Parathyroid adenoma (tissue), 2 donors: ENCODE data around the gene CNNM2.
"Not testable (repeated sequence)": the region's sequence is repeated elsewhere in the genome, so short reads cannot be mapped to it uniquely, and the experiment has no call there.

Experiments used
- H2AFZ ChIP-seq: fragments of 300-600 bp; sonication (generic); one replicate; pipeline ENCODE4 v1.7.0; 2017; ENCODE audit warnings: antibody characterized with exemption, mild to moderate bottlenecking
- H3K27ac ChIP-seq: fragments of 300-600 bp; sonication (generic); one replicate; pipeline ENCODE4 v1.7.0; 2017
- H3K27me3 ChIP-seq: fragments of 300-600 bp; sonication (generic); one replicate; pipeline ENCODE4 v1.7.0; 2017; ENCODE audit warnings: low read length; ENCODE audit not compliant: control insufficient read depth, insufficient read depth
- H3K36me3 ChIP-seq: fragments of 300-600 bp; sonication (generic); one replicate; pipeline ENCODE4 v1.7.0; 2017; ENCODE audit warnings: low read length; ENCODE audit not compliant: control insufficient read depth, insufficient read depth
- H3K4me1 ChIP-seq: fragments of 300-600 bp; sonication (generic); one replicate; pipeline ENCODE4 v1.7.0; 2017; ENCODE audit warnings: control low read depth
- H3K4me2 ChIP-seq: fragments of 300-600 bp; sonication (generic); one replicate; pipeline ENCODE4 v1.7.0; 2017; ENCODE audit warnings: low read length
- H3K4me3 ChIP-seq: fragments of 300-600 bp; sonication (generic); one replicate; pipeline ENCODE4 v1.7.0; 2017; ENCODE audit warnings: low read depth, low read length
- H3K79me2 ChIP-seq: fragments of 300-600 bp; sonication (generic); one replicate; pipeline ENCODE4 v1.7.0; 2017; ENCODE audit warnings: control low read depth
- H3K9ac ChIP-seq: fragments of 300-600 bp; sonication (generic); one replicate; pipeline ENCODE4 v1.7.0; 2017; ENCODE audit warnings: mild to moderate bottlenecking
- H3K9me3 ChIP-seq: fragments of 300-600 bp; sonication (generic); one replicate; pipeline ENCODE4 v1.7.0; 2017; ENCODE audit warnings: low read length; ENCODE audit not compliant: control insufficient read depth
- TF ChIP-seq, protein P1 (sequence below): fragments of 300-600 bp; sonication (generic); IDR thresholded peaks from one replicate; pipeline ENCODE4 v1.7.0; 2017; ENCODE audit warnings: antibody characterized with exemption, mild to moderate bottlenecking
- donor health status: primary hyperparathyroidism.

The CNNM2 gene

DNA sequence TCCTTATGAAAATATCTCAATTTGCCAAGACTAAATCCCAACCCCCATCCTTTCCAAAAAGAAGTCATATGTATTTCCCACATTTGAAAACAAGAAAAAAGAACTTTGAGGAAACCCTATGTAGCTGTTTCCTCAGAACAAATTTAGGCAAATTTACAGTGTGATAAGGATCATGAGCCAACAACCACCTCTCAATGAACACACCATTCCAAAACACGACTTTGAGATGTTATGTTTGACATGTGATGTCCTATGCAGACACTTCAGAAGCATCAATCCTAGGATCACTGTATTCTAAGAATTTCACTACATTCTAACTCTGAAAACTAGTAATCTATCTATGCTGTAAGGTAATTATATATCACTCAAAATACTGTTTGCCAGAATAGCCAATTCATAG lies 212.8 kb downstream of the CNNM2 start:
- Histone ChIP-seq H3K4me1 (peaks cover 3% of the 10 kb centered on the region), H3K9ac (no peak overlapping the region), H3K4me2 (no peak overlapping the region), H3K27ac (no peak overlapping the region), H3K4me3 (no peak overlapping the region), H3K27me3 (no peaks in the 10 kb centered on the region), H3K36me3 (no peaks in the 10 kb centered on the region), H3K9me3 (no peaks in the 10 kb centered on the region), H2AFZ (no peak overlapping the region), H3K79me2 (peaks cover 31% of the 10 kb centered on the region)
- TF ChIP-seq, protein P1, sequence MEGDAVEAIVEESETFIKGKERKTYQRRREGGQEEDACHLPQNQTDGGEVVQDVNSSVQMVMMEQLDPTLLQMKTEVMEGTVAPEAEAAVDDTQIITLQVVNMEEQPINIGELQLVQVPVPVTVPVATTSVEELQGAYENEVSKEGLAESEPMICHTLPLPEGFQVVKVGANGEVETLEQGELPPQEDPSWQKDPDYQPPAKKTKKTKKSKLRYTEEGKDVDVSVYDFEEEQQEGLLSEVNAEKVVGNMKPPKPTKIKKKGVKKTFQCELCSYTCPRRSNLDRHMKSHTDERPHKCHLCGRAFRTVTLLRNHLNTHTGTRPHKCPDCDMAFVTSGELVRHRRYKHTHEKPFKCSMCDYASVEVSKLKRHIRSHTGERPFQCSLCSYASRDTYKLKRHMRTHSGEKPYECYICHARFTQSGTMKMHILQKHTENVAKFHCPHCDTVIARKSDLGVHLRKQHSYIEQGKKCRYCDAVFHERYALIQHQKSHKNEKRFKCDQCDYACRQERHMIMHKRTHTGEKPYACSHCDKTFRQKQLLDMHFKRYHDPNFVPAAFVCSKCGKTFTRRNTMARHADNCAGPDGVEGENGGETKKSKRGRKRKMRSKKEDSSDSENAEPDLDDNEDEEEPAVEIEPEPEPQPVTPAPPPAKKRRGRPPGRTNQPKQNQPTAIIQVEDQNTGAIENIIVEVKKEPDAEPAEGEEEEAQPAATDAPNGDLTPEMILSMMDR, result no peak

DNA sequence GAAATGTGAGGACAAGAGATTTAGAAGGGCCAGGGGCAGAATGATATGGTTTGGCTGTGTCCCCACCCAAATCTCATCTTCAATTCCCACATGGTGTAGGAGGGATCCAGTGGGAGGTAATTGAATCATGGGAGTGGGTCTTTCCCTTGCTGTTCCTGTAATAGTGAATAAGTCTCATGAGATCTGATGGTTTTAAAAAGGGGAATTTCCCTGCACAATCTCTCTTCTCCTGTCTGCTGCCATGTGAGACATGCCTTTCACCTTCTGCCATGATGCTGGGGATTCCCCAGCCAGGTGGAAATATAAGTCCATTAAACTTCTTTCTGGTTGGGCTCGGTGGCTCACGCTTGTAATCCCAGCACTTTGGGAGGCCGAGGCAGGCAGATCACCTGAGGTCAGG lies 217.1 kb downstream of the CNNM2 start:
- H3K27ac ChIP-seq, H3K9me3 ChIP-seq, H2AFZ ChIP-seq, H3K27me3 ChIP-seq, H3K4me1 ChIP-seq, H3K9ac ChIP-seq, H3K36me3 ChIP-seq, H3K4me3 ChIP-seq, H3K4me2 ChIP-seq: not testable (repeated sequence)
- H3K79me2 ChIP-seq, result peaks cover 32% of the 10 kb centered on the region

DNA sequence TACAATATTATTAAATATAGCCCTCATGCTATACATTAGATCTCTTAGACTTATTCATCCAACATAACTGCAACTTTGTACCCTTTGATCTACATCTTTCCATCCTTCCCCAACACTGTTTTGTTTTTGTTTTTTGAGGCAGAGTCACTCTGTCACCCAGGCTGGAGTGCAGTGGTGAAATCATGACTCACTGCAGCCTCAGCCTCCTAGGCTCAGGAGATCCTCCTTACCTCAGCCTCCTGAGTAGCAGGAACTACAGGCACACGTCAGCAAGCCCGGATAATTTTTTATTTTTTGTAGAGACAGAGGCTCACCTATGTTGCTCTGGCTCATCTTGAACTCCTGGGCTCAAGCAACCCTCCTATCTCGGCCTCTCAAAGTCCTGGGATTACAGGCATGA lies 221.7 kb downstream of the CNNM2 start:
- H3K4me2 ChIP-seq, result no peak overlapping the region
- H3K27ac ChIP-seq, result no peak overlapping the region
- no peaks in the 10 kb centered on the region for H3K9me3 ChIP-seq
- H2AFZ ChIP-seq, result no peak overlapping the region
- peaks cover 9% of the 10 kb centered on the region for H3K4me1 ChIP-seq
- H3K79me2 ChIP-seq, result peaks cover 37% of the 10 kb centered on the region
- H3K9ac ChIP-seq, result no peak overlapping the region
- TF ChIP-seq, protein P1, result no peak
- H3K4me3 ChIP-seq, result no peak overlapping the region
- no peaks in the 10 kb centered on the region for H3K27me3 ChIP-seq
- H3K36me3 ChIP-seq, result no peaks in the 10 kb centered on the region
